ENCODE data around the gene SORCS2.
"Not testable (repeated sequence)": the region's sequence is repeated elsewhere in the genome, so short reads cannot be mapped to it uniquely, and the experiment has no call there.

SORCS2 gene

GRCh38 chr4:7573576-7574091 lies 381.3 kb downstream of the SORCS2 start:
- no peak for DNase-seq

DNA sequence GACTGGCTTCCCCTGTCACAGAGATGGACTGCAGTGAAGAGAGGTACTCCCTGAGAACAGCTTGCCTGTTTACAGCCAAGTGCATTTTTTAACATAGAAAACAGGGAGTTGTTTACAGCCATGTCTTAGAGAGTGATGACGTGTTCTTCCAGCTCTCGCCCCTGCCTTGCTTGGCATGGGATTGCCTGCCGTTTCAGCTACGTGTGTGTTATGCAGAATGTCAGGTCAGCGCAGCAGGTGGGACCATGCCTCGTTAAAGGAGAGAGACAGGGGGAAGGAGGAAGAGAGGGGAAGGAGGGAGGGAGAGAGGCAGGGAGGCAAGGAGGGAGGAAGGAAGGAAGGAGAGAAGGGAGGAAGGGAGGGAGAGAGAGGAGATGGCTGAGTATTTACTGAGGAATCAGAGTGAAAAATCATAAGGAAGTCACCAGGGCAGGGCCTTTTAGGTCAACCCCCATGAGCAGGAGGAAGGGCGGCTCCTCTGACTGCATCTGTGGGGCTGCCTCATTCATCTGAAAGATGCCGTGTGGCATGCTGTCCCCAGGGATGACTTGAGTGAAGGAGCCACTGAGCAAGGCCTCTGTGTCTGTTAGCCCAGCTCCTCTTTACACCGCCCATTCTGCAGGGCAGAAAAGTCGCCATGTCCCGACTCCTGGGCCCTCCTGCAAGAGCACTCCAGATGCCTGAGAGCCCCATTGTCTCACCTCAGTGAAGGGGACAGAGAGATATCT lies 382.1 kb downstream of the SORCS2 start:
- DNase-seq: no peak

DNA sequence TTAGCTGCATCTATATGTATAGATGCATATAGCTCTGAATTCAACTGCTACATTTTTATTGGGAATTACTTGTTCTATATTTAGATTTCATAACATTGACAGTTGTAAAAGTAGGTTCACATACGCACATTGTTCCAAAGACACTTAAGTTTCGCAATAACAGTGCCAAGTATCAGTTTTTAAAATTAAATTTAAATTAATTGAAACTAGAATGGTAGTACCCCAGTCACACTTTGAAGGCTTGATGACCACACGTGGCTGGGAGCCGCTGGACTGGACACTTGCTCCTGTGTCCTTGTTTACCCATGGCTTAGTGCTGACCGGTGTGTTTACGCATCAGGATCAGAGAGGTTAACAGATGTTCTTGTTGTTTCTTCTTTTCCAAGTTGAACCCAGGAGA lies 383.1 kb downstream of the SORCS2 start:
- no peak for DNase-seq

DNA sequence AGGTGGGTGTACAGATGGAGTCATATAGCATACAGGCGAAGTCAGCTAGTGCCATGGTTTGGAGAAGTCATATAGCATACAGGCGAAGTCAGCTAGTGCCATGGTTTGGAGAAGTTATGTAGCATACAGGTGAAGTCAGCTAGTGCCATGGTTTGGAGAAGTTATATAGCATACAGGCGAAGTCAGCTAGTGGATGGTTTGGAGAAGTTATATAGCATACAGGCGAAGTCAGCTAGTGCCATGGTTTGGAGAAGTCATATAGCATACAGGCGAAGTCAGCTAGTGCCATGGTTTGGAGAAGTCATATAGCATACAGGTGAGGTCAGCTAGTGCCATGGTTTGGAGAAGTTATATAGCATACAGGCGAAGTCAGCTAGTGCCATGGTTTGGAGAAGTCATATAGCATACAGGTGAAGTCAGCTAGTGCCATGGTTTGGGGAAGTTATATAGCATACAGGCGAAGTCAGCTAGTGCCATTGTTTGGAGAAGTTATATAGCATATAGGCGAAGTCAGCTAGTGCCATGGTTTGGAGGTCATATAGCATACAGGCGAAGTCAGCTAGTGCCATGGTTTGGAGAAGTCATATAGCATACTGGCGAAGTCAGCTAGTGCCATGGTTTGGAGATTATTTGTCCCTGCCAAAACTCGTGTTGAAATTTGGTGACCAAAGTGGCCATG lies 385.2 kb downstream of the SORCS2 start:
- not testable (repeated sequence) for DNase-seq

DNA sequence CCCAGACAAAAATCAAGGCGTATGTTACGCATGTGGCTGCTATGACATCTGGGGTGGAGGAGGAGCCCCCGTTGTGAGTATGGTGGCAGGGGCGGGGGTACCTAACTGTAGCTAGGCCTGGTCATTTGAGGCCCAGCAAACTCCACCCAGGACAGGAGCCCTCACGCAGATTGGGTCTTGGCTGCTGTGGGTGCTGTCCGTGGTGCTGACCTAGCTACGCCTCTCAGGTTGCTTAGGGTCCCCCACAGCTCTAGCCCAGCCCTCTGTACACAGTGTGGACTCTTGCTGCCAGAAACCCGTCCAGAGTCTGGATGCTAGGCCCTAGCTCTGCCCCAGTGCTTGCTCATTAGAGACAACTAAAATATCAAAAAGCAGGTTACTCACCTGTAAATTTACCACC lies 389.1 kb downstream of the SORCS2 start:
- DNase-seq: no peak

DNA sequence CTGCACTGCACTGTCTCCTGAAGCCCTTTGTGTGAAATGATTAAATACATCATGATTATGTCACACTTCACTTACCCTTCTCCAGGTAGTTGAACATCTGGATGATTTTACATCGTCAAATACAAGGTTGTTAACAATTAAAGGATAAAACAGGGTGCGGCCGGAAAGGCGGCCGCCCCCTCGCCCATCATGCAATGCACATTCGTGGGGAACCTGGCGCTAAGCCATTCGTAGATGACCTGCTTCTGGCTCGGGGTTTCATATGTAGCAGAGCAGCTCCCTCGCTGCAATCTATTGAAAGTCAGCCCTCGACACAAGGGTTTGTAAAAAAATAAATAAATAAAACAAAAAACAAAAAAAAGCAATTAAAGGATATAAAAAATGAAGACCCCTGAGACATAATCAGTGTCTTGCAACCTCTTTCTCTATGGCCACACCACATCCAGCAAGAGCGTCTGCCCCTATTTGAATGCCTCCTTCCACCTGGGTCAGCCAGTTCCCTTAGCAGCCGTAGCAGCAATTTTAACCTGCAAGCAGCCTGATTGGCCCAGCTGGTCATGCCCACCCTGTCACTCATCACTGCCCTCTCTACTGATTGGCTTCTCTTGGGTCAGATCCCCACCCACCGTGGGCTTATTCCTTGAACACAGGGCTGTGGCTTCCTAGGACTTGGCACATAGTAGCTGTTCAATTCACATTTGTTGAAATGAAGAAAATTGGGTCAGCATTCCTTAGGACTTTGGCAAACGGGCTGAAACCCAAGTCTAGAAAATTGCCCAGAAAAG lies 390.2 kb downstream of the SORCS2 start:
- no peak for DNase-seq

DNA sequence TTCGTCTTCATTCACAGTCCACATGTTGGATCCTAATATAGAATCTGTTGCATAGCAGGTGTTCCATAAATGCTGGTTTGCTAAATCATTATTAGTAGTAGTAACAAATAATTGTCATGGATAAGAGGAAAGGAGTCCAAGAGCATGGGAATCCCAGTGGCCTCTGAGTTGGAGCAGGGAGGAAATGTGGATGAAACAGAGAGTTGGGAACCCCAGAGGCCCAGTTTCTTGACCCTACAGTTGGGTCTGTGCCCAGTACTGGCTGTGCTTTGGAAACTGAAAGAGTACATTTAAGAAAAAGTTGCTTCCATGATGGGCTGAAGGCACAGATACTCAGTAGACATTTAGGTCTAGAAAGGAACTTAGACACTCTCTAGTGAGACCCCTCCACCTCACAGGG lies 391.8 kb downstream of the SORCS2 start:
- no peak for DNase-seq

DNA sequence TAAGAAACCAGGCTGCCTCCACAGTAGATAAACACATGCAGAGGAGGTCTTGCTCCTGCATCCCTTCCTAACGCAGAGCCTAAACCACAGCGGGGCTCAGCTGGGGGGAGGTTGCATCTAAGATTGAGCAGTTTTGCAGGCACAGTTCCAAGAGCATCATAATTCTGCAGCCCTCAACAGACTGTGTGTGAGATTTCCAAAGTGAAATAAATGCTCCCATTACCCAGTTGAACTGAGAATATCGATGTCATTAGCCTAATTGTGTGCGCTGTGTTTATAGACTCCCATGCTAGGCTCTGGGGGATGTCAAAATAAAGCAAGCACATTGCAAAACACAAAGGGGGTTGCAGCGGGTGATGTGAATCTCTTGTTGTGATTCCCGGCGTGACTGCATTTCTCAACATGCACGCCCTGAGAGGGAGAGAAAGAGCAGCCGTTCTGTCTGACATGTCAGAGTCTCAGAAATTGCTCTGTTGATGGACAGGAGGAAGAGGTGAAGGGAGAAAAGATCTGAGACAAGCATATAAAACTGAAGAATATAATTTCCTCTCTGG lies 392.3 kb downstream of the SORCS2 start:
- no peak for DNase-seq

DNA sequence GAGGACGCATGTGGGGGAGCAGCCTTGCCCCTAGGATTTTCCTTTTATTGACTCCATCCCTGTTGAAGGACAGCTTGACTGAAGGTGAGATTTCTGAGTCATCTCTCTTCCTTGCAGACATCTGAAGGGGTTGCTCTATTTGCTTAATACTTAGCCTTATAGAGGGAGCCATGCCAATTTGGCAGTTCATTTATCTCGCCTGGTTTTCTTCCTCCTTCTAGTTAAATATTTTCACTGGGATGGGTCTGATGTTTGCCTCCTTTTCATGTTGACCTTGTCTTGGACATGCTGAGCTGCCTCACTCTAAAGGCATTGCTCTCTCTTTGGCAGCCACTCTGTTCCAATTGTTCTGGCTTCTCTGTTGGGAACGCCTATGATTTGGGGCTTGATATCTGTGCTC lies 393.4 kb downstream of the SORCS2 start:
- no peak for DNase-seq

- no peak for DNase-seq
Measured at GRCh38 chr4:7587433-7588405, 395.4 kb downstream of the SORCS2 start.

GRCh38 chr4:7590189-7590588 lies 397.9 kb downstream of the SORCS2 start:
- DNase-seq: no peak

- DNase-seq: no peak
Measured at GRCh38 chr4:7590899-7591298, 398.6 kb downstream of the SORCS2 start.

DNA sequence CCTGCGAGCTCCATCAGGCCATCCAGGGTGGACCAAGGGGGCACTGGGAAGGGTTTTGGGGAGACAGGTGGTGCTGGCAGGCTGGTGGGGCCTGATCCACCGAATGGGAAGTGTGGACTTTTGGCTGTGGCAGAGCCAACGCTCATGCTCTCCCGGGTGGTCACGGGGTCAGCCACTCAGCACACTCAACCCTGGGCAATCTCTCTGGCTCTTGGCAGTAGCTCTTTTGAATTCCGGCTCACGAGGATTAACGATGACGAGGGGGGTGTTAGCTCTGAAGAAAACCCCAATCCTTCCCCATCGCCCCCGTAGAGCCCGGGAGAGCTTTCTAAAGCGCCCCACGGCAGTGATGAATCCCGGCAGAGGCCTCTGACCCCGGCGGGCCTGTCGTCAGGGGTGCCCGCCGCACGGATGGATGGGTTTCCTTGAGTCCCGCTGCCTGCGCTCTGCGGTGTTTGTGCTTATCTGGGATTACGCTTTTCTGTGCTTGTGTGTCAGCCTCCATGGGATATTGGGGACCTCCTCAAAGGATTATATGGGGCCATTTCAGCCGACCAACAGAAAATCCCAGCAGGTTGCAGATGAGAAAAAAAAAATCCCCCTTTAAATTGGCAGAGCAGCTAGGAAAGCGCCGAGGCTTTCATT lies 399.2 kb downstream of the SORCS2 start:
- no peak for DNase-seq

DNA sequence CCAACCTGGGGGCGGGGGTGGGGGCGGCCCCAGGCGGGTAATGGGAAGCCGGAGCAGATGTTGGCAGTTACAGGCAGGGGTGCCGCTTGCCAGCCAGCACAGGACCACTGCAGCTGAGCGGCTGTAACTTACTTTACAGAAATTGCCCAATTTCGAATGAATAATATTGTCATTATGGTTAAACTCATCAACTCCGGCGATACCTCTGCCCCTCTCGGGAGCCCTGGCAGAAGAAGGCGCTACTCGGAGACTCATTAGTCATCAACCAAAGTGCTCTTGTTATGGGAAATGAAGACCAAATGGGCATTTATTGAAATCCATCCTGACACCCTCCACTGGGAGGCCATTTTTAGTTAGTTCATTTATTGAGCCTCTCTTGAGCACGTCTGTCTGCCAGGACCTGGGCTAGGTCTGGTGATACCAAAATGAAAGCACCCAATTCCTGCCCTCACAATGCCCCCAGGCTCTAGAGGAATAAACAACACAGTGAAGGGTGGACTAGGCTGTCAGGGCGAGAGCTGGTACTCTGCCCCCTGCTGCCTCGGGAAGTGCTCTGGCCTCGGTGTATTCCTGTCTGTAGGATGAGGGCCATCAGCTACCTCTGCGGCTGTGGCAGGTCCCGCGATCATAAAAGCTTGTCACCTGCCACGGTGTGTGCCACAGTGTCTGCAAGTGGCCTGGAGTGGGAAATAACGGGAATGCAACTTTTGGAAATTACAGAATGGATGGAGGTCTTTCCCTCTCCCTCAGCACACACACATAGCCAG lies 401.5 kb downstream of the SORCS2 start:
- DNase-seq: no peak

DNA sequence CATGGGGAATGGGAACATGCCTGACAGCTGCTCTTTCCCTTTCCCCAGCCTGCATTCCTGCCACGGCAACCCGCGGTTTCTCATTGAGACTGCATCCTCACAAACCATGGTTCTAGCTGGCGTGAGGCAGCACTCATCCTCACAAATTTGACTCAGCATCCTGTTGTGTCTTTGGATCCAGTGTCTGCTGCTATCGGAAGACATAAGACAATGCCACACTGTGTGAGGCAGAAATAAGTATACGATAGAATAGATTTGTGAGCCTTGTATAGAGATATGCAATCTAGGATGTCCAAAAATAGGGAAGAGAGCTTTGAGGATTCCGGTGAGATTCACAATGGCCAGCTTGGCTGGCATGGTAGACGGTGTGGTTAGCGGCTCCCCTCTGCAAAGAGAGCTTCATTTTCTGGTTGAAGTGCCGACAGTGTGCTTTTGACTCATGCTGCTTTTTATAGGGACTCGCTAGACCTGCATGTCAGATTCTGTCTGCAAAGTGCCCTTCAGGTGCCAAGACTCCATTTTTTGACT lies 403.7 kb downstream of the SORCS2 start:
- DNase-seq: no peak

DNA sequence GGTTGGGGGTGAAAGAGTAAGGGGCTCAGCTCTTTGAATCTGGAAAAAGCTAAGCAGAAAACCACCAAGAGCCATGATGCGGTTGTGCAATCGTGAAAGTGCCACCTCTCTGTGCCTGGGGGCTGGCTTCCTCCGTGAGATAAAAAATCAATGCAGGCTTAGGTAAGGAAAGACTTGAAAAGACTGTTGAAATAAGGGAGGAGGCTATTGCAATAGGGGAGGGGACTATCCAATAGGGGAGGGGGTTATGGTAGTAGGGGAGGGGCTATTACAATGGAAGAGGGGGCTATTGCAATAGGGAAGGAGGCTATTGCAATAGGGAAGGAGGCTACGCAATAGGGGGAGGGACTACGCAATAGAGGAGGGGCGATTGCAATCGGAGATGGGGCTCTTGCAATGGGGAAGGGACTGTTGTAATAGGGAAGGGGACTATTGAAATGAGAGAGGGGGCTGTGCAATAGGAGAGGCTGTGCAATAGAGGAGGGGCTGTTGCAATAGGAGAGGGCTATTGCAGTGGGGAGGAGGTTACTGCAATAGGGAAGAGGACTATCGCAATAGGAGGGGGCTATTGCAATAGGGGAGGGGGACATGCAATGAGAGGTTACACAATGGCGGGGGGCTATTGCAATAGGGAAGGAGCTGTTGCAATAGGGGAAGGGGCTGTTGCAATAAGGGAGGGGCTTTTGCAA lies 404.7 kb downstream of the SORCS2 start:
- no peak for DNase-seq

DNA sequence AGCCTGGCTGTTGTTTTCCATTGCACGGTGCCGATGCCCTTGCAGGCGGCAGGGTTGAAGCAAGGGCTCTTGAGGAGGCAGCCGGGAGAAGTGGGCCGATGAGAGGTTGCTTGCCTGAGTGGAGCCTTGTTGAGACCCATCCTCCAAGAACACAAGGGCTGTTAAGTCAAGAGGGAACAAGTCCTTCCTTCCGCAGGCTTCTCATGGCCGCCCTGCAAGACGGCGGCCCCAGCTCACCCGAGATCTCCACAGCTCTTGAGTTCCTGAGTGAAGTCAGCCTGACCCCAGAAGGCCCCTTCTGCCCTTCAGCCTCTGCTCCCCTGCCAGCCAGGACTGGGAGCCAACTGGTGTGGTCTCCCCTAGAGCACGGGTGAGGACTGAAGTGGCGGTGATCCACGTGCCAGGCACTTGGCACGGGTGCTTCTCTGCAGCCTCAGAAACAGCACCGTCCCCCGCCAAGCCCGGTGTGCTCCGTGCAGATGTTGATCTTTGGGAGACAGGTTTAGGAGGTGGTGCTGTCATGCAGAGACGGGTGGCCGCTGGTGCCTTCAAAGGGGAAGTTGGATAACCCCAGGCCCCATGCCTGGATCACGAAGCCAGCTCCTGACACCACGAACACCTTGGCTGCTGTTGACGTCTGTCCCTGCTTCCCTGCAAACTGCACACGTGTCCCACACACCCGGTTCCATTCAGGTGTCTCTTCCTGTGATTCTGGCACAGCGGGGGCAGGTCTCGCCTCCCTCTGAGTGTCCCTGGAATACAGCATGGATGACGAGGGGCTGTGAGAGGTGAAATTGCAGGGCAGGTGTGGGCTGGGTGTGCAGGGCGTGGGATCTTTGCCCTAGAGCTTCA lies 406.8 kb downstream of the SORCS2 start:
- no peak for DNase-seq

- no peak for DNase-seq
Measured at GRCh38 chr4:7600247-7600646, 407.9 kb downstream of the SORCS2 start.

DNA sequence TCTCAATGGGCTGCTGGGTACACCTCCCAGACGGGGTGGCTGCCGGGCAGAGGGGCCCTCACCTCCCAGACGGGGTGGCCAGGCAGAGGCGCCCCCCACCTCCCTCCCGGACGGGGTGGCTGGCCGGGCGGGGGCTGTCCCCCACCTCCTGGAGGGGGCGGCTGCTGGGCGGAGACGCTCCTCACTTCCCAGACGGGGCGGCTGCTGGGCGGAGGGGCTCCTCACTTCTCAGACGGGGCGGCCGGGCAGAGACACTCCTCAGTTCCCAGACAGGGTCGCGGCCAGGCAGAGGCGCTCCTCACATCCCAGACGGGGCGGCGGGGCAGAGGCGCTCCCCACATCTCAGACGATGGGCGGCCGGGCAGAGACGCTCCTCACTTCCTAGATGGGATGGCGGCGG lies 409.8 kb downstream of the SORCS2 start:
- not testable (repeated sequence) for DNase-seq
